ENCODE data around the gene DIS3L2. TPM values are rescaled to one million over a fixed set of nuclear protein-coding genes. Genes with fewer than 3 reads are reported as not detected.
A peak's percentile ranks its signal among the peaks of the same experiment; 100 is the strongest.

DIS3L2 gene
- total RNA-seq, 2 experiments from 2014 or later: 40.2 to 43.4 TPM

DNA sequence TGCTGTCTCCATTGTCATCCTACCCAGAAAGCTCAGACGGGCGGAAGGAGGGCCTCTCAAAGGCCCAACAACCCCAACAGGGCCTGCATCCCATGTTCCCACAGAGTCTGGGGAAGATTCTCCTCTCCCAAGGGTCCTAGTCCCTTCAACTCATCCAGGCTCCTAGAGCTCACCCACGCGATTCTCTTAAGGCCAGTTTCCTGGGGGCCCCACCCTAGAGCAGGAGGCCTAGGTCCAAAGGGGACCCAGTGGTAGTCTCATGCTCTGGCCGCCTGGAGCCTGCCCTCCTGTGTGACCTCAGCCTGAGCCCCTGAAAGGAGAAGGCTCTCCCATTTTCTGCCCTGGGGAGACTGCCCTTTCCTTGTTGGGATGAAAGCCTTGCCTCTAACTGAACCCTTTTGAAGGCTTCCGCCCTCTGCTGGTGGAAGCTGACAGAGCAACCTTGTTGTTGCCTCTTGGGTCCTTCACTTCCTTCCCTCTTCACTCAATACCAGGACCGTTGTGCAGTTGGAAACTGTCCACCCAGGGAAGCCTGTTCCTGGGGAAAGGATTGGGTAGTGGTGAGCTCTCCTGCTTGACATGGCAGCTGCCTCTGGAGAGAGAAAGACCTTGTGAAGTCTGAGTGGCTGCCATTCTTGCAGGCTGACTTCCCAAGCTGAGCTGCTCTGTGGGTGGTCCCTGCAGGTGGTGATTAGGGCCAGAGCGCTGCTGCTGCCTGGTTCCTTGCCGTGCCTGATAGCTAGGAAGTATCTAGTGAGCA, 331.1 kb downstream of the DIS3L2 start:
- peaks cover 15% of the 10 kb centered on the region for H3K4me1 Mint-ChIP-seq
- POLR2A ChIA-PET: no interaction called here
- H3K27me3 Mint-ChIP-seq: no peaks in the 10 kb centered on the region
- no peaks in the 10 kb centered on the region for H3K9me3 Mint-ChIP-seq
- H3K4me3 Mint-ChIP-seq: no peak overlapping the region
- peak overlapping the region; percentile 72 for H3K27ac Mint-ChIP-seq
- H3K36me3 Mint-ChIP-seq (ENCODE audit: low read depth): no peaks in the 10 kb centered on the region
- CTCF ChIA-PET: interaction anchor here (0.6 to 2.9 kb wide), 16 partner anchors 9 to 386 kb away, joined by 3 to 19 read pairs (median 5); partner anchors contain the start of gene DIS3L2
- DNase-seq: peak; percentile 66

DNA sequence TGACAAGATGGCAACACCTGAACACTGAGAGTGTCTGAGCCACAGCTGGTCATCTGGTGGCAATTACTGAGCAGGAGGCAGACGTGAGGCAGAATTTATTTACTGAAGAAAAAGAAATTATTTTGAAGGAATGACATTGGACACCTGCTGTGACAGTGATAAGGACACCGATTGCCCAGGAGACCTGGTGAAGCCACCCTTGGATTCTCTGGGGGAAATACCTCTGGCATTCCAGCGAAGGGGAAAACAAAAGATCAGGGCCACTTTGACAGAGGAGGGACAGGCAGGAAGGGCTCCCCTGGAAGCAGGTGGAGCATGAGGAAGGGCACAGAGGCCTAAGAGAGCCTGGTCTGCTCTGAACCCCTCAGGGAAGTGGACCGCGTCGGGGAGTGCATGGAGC, 331.7 kb downstream of the DIS3L2 start:
- Mint-ChIP-seq H3K27ac (peak overlapping the region; percentile 72), H3K4me1 (peaks cover 17% of the 10 kb centered on the region)
- POLR2A ChIA-PET: no interaction called here

DNA sequence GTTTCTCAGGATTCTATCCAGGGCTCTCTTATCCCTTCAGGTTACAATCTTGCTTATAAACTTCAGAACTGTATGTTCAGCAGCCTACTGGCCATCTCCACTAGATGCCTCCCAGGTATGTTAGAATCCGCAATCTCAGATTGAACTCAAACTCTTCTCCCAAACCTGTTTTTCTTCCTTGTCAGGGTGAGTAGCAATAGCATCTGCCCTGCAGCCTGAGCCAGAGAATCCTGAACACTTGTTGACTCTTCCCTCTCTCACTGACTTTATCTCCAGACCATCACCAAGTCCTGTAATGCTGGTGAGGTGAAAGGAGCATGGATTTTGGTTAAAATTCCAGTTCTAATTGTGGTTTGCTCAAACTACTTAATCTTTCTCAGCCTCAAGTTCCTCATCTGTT, 334.5 kb downstream of the DIS3L2 start:
- CTCF ChIA-PET: interaction anchor here (1.8 kb wide), 1 partner anchor 12 kb away, joined by 4 read pairs; no protein-coding TSS in a partner anchor
- no peak overlapping the region for H3K27ac Mint-ChIP-seq
- H3K9me3 Mint-ChIP-seq: no peaks in the 10 kb centered on the region
- no peaks in the 10 kb centered on the region for H3K27me3 Mint-ChIP-seq
- peaks cover 40% of the 10 kb centered on the region for H3K4me1 Mint-ChIP-seq
- POLR2A ChIA-PET: no interaction called here
- peaks cover 9% of the 10 kb centered on the region for H3K36me3 Mint-ChIP-seq (ENCODE audit: low read depth)
- no peak overlapping the region for H3K4me3 Mint-ChIP-seq
- DNase-seq: no peak

More for the DNA sequence above, 331.7 kb downstream of the DIS3L2 start:
- Mint-ChIP-seq H3K4me3 (no peak overlapping the region), H3K9me3 (no peaks in the 10 kb centered on the region), H3K27me3 (no peaks in the 10 kb centered on the region), H3K36me3 (ENCODE audit: low read depth) (no peaks in the 10 kb centered on the region)
- CTCF ChIA-PET: interaction anchor here (0.7 to 2.9 kb wide), 13 partner anchors 10 to 387 kb away, joined by 3 to 19 read pairs (median 5); partner anchors contain the start of gene DIS3L2
- DNase-seq: no peak

DNA sequence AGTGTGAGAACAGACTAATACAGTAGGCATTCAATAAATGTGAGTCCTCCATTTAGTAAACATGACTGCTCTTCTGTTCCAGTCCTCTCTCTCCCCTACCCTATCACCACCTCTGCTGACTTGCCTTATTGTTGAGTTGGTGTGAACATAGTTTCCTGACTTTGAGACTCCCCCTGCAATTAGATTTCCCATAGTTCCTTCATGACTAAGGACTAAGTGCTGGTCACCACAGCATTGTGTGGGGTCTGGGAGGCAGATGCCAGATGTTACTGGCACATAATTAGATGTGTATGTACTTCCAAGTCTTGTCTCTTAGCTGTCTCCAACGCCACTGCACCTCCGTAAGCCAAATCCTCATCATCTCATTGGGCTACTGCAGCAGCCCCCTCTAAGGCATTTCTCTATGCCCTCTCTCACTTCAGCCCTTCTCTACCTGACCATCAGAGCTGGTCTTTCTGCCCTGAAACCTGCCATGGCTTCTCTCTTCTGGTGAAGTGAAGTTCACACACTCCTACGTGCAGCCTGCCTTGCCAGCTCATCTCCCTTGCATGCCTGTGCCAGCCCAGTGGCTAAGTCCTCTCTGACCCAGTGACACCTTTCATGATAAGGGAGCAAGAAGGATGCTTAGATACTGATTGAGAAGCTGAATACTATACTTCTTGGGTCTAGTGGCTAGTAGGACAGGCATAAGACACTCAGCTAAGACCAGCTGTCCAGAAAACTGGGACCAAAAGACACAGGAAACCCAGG, 335.4 kb downstream of the DIS3L2 start:
- H3K4me3 Mint-ChIP-seq: no peak overlapping the region
- no peaks in the 10 kb centered on the region for H3K9me3 Mint-ChIP-seq
- POLR2A ChIA-PET: no interaction called here
- peaks cover 14% of the 10 kb centered on the region for H3K36me3 Mint-ChIP-seq (ENCODE audit: low read depth)
- DNase-seq: no peak
- H3K4me1 Mint-ChIP-seq: peaks cover 45% of the 10 kb centered on the region
- CTCF ChIA-PET: interaction anchor here (1.0 to 1.4 kb wide), 3 partner anchors 13 to 58 kb away, joined by 3 to 6 read pairs (median 4); no protein-coding TSS in a partner anchor
- no peaks in the 10 kb centered on the region for H3K27me3 Mint-ChIP-seq
- no peak overlapping the region for H3K27ac Mint-ChIP-seq

DNA sequence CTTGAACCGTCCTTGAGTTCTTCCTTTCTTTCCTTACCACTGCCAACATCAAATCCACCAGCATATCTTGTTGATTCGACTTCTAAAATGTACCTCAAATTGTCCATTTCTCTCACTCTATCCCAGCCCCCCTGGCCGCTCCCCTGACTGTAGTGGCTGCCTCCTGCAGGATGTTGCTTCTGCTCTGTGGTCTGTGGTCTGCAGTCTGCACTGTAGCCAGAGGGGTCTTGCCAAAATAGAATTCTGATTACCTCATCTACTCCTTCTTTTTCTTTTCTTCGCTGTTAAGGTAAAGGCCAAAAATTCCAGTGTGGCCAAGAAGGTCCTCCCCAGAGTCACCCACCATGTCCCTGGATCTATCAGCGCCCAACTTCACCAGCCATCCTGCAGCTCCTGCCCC, 337.6 kb downstream of the DIS3L2 start:
- no peak for DNase-seq
- Mint-ChIP-seq H3K27ac (peak overlapping the region; percentile 41), H3K4me3 (no peak overlapping the region), H3K27me3 (no peaks in the 10 kb centered on the region), H3K4me1 (peaks cover 31% of the 10 kb centered on the region), H3K36me3 (ENCODE audit: low read depth) (peaks cover 18% of the 10 kb centered on the region), H3K9me3 (no peaks in the 10 kb centered on the region)
- CTCF ChIA-PET: interaction anchor here (0.7 kb wide), 1 partner anchor 13 kb away, joined by 4 read pairs; no protein-coding TSS in a partner anchor
- POLR2A ChIA-PET: interaction anchor here (0.7 kb wide), 1 partner anchor 35 kb away, joined by 5 read pairs; no protein-coding TSS in a partner anchor

DNA sequence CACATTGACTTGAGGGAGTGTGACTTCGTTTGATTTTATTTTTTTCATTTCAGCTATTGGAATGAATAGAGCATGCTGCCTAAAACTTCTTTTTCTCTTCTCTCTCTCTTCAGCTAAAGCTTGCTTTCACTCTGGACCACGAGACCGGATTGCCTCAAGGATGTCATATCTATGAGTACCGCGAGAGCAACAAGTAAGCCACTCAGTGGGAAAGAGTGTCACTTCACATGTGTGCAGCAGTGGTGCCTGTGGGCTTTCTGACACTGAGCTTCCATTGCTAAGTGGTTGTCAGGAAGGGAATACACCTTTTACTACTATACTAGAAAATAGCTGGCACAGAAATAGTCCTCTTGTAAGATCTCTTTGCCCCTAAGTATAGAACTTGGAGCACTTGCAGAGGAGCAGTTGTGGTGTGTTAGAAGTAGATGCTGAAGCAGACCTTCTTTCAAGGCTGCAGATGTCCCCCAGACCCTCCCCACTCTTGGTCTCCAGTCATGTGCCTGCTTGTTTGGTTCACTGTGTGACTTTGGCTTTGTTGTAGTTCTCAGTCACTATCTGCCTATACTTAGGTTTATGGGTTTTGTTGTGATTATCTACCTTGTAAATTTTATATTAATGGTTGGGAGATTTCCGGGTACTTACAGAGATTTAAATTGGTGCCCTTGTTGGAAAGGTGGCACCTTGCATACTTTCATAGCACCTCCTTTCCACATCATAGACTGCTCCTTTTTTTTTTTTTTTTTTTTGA, 338.6 kb downstream of the DIS3L2 start:
- H3K9me3 Mint-ChIP-seq: peaks cover 1% of the 10 kb centered on the region
- no peaks in the 10 kb centered on the region for H3K27me3 Mint-ChIP-seq
- POLR2A ChIA-PET: no interaction called here
- no peak overlapping the region for H3K4me3 Mint-ChIP-seq
- peaks cover 24% of the 10 kb centered on the region for H3K36me3 Mint-ChIP-seq (ENCODE audit: low read depth)
- peaks cover 31% of the 10 kb centered on the region for H3K4me1 Mint-ChIP-seq
- H3K27ac Mint-ChIP-seq: peak overlapping the region; percentile 64
- DNase-seq: no peak
- CTCF ChIA-PET: interaction anchor here (0.7 to 1.9 kb wide), 4 partner anchors 11 to 37 kb away, joined by 3 to 5 read pairs (median 4); no protein-coding TSS in a partner anchor

DNA sequence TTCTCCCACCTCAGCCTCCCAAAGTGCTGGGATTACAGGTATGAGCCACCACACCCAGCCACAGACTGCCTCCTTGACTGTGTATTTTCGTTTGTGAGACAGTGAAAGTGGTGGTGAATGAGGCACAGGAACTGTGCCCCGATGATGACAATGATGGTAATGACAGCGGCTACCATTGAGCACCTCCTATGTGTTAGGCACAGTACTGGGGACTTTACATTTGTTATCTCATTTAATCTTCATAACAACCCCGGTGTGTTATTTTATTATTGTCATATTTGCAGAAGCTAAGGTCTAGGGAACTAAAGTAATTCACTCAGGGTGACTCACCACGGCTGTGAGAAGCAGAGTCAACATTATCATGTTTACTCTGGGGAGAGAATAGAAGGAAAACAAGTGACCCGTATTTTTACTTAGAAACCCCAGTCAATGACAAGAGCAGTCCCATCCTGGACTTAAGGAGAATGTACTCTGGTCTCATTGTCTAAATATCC, 339.4 kb downstream of the DIS3L2 start:
- DNase-seq: no peak
- CTCF ChIA-PET: interaction anchor here (0.6 to 1.9 kb wide), 3 partner anchors 10 to 91 kb away, joined by 3 to 5 read pairs (median 4); no protein-coding TSS in a partner anchor
- H3K36me3 Mint-ChIP-seq (ENCODE audit: low read depth): peaks cover 25% of the 10 kb centered on the region
- peaks cover 31% of the 10 kb centered on the region for H3K4me1 Mint-ChIP-seq
- H3K27ac Mint-ChIP-seq: peak overlapping the region; percentile 54
- H3K9me3 Mint-ChIP-seq: peaks cover 1% of the 10 kb centered on the region
- POLR2A ChIA-PET: no interaction called here
- H3K4me3 Mint-ChIP-seq: no peak overlapping the region
- no peaks in the 10 kb centered on the region for H3K27me3 Mint-ChIP-seq

DNA sequence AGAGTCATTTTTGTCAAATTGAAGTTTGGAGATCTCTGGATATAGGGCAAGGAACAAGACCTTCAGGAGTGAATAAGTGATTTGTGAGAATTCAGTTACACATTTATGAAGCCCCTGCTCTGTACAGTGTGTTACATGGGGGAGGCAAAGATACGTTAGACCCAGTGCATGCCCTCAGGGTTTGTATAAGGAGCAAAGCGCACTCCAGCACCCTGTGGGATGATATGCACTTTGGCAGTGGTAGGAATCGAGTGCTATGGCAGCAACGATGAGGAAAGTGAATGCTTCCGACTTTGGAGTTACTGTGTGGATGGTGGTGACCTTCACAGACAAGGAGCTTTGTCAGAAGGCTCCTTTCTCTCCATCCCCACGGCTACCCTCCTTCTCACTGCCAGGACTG, 342.7 kb downstream of the DIS3L2 start:
- peaks cover 1% of the 10 kb centered on the region for H3K9me3 Mint-ChIP-seq
- ChIA-PET CTCF (interaction anchor here (0.9 kb wide), 1 partner anchor 10 kb away, joined by 3 read pairs; no protein-coding TSS in a partner anchor), POLR2A (no interaction called here)
- no peak overlapping the region for H3K4me3 Mint-ChIP-seq
- H3K27me3 Mint-ChIP-seq: no peaks in the 10 kb centered on the region
- H3K27ac Mint-ChIP-seq: no peak overlapping the region
- no peak for DNase-seq
- H3K4me1 Mint-ChIP-seq: peaks cover 41% of the 10 kb centered on the region
- peaks cover 26% of the 10 kb centered on the region for H3K36me3 Mint-ChIP-seq (ENCODE audit: low read depth)

DNA sequence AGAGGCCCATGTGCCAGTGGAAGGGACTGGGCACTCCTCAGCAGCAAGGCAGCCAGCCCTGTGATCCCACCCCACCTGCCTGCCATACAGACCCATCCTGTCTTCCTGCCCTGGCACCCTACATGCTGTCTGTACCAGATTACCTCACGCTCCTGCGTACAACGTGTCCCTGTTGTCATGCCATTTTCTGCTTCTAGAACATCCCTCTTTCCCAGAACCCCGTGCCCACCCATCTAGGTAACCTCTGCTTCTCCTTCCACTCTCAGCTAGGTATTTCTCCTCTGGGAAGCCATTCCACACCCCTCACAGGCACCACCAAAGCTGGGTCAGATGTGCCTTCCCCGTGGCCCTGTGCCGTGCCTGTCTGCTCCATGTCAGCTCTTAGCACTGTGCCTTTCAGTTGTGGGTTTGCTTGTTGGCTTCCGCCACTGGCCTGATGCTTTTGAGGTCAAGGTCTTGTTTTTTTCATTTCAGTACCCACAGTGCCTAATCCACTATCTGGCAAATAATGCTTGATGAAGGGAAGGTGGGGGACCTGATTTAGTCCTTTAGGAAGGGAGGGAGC, 345.3 kb downstream of the DIS3L2 start:
- peak overlapping the region; percentile 43 for H3K27ac Mint-ChIP-seq
- peaks cover 25% of the 10 kb centered on the region for H3K36me3 Mint-ChIP-seq (ENCODE audit: low read depth)
- H3K9me3 Mint-ChIP-seq: peaks cover 1% of the 10 kb centered on the region
- ChIA-PET CTCF (interaction anchor here (0.6 to 2.4 kb wide), 5 partner anchors 9 to 167 kb away, joined by 3 to 13 read pairs (median 4); no protein-coding TSS in a partner anchor), POLR2A (no interaction called here)
- DNase-seq: no peak
- H3K27me3 Mint-ChIP-seq: no peaks in the 10 kb centered on the region
- peaks cover 46% of the 10 kb centered on the region for H3K4me1 Mint-ChIP-seq
- no peak overlapping the region for H3K4me3 Mint-ChIP-seq

DNA sequence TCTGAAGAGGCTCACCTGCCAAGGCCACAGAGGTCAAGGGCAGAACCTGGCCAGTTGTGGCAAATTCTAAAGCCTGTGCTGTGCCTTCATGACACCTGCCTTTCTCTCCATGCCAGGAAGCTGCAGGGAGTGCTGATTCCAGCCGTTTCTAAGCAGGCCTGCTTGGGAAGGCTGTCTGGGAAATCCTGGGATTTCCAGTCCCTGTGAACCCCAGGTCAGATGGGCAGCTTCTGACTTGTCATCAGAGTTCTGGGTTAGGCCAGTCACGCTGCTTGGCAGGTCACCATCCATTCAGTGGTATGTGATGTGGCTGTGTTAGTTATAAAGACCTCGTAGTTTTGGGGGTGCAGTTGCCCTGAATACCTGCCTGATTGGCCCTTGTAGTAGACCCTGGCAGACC, 346.3 kb downstream of the DIS3L2 start:
- Mint-ChIP-seq H3K27me3 (no peaks in the 10 kb centered on the region), H3K27ac (peak overlapping the region; percentile 52), H3K9me3 (peaks cover 5% of the 10 kb centered on the region), H3K36me3 (ENCODE audit: low read depth) (peaks cover 36% of the 10 kb centered on the region), H3K4me3 (no peak overlapping the region), H3K4me1 (peaks cover 52% of the 10 kb centered on the region)
- DNase-seq: no peak
- ChIA-PET CTCF (interaction anchor here (1.2 to 2.4 kb wide), 3 partner anchors 8 to 18 kb away, joined by 4 to 13 read pairs (median 4); no protein-coding TSS in a partner anchor), POLR2A (no interaction called here)

DNA sequence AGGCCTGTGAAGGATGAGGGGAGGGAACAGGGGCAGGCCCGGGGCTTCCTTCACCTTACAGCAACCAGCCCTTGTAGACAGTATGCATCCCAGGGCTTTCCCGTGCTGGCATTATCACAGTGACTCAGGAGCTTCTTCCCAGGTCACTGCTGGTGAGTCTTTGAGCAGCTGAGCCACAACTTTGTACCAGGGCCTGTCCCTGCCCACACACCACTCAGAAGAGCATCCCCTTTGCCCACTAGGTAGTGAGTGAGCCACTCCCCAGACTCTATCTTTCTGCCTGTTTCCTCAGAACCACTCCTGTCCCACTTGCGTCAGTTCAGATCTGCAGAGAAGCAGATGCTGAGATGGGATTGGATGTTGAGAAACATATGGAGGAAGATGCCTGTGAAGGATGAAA, 347.5 kb downstream of the DIS3L2 start:
- H3K9me3 Mint-ChIP-seq: peaks cover 12% of the 10 kb centered on the region
- ChIA-PET CTCF (interaction anchor here (1.2 to 3.4 kb wide), 5 partner anchors 9 to 18 kb away, joined by 3 to 19 read pairs (median 12); no protein-coding TSS in a partner anchor), POLR2A (no interaction called here)
- peaks cover 63% of the 10 kb centered on the region for H3K4me1 Mint-ChIP-seq
- DNase-seq: no peak
- peak overlapping the region; percentile 95 for H3K27ac Mint-ChIP-seq
- H3K36me3 Mint-ChIP-seq (ENCODE audit: low read depth): peaks cover 42% of the 10 kb centered on the region
- peak overlapping the region; percentile 47 for H3K4me3 Mint-ChIP-seq
- H3K27me3 Mint-ChIP-seq: no peaks in the 10 kb centered on the region

DNA sequence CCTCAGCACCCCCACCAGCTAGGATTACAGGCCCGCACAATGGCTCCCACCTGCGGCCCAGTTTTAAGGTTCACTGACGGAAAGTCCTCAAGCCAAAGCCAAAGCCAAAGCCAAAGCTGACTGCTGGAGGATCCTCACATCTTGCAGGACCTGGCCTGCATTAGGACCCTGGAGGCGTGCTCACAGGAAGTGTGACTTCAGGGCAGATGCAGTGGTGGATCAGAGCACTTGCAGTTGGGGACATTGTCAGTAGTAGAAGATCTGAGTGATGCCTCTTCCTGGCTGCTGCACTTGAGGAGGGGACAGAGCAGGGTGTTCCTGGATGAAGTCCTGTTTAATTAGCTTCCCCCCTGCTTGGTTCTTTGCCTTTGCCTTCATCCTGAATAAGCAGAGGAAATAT, 348.1 kb downstream of the DIS3L2 start:
- H3K36me3 Mint-ChIP-seq (ENCODE audit: low read depth): peaks cover 39% of the 10 kb centered on the region
- H3K27ac Mint-ChIP-seq: peak overlapping the region; percentile 95
- peak; percentile 57 for DNase-seq
- POLR2A ChIA-PET: interaction anchor here (0.6 kb wide), 1 partner anchor 845 kb away, joined by 4 read pairs; no protein-coding TSS in a partner anchor
- peaks cover 69% of the 10 kb centered on the region for H3K4me1 Mint-ChIP-seq
- H3K9me3 Mint-ChIP-seq: peaks cover 13% of the 10 kb centered on the region
- no peaks in the 10 kb centered on the region for H3K27me3 Mint-ChIP-seq
- peak overlapping the region; percentile 47 for H3K4me3 Mint-ChIP-seq
- CTCF ChIA-PET: interaction anchor here (0.6 to 3.4 kb wide), 8 partner anchors 8 to 1488 kb away, joined by 3 to 19 read pairs (median 8); partner anchors contain the start of gene NPPC

All from activated CD4-positive, alpha-beta T cell treated with anti-CD3 and anti-CD28 coated beads, Interleukin-2, amount 10 ng/mL, durations not matched to agents 7 days and 5 days (primary cell).